Measurements from ENCODE around the gene GBP6.
"Not testable (repeated sequence)": the region's sequence is repeated elsewhere in the genome, so short reads cannot be mapped to it uniquely, and the experiment has no call there.

DNA sequence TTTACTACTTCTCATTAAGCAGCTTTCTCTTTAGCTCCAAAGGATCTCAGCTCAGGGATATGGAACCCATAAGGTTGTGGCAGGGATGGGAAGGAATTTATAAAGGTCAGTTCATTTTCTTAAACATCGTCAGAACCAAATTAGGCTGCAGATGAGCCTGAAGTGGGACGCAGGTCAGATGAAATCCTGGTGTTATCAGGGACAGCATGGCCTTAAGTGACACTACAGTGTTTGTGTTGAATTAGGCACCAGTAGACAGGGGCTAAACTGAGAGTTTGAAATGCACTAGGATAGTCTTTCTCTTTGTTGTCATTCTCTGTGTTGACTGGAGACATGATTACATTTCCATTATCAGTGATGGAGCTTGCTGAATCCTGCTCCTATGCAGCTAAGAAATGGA, 43.9 kb downstream of the GBP6 start:
- TF ChIP-seq, protein P1, sequence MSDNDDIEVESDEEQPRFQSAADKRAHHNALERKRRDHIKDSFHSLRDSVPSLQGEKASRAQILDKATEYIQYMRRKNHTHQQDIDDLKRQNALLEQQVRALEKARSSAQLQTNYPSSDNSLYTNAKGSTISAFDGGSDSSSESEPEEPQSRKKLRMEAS (IDR thresholded peaks at IDR 0.05): not testable (repeated sequence)
- TF ChIP-seq, protein P2, sequence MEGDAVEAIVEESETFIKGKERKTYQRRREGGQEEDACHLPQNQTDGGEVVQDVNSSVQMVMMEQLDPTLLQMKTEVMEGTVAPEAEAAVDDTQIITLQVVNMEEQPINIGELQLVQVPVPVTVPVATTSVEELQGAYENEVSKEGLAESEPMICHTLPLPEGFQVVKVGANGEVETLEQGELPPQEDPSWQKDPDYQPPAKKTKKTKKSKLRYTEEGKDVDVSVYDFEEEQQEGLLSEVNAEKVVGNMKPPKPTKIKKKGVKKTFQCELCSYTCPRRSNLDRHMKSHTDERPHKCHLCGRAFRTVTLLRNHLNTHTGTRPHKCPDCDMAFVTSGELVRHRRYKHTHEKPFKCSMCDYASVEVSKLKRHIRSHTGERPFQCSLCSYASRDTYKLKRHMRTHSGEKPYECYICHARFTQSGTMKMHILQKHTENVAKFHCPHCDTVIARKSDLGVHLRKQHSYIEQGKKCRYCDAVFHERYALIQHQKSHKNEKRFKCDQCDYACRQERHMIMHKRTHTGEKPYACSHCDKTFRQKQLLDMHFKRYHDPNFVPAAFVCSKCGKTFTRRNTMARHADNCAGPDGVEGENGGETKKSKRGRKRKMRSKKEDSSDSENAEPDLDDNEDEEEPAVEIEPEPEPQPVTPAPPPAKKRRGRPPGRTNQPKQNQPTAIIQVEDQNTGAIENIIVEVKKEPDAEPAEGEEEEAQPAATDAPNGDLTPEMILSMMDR (IDR thresholded peaks at IDR 0.05): not testable (repeated sequence)
- not testable (repeated sequence) for TF ChIP-seq POLR2A (IDR thresholded peaks at IDR 0.05; ENCODE audit: low read length); RFX5 (IDR thresholded peaks at IDR 0.05)
